Lung (tissue), 12 donors: ENCODE results near the gene BMAL1. TPM values are rescaled to one million over a fixed set of nuclear protein-coding genes. Genes with fewer than 3 reads are reported as not detected.

Experiments used
- ATAC-seq: fragments of 200-7000 bp; cut with Tn5 transposase; one replicate; pipeline ENCODE4 v1.9.1; 2020; ENCODE audit warnings: moderate number of reproducible peaks; ENCODE audit not compliant: insufficient read depth, low FRiP score
- DNase-seq, 3 donors: peaks; one replicate each; pipeline ENCODE4 v3.0.0-alpha.2; 2013 to 2017
- H3K27ac ChIP-seq, 2 donors: one replicate each; pipeline ENCODE4 v1.5.1; 2013; ENCODE audit warnings: mild to moderate bottlenecking in 2 of 2, moderate library complexity in 2 of 2, control low read depth in 1 of 2, inconsistent platforms in 1 of 2, low read depth in 1 of 2, low read length in 1 of 2
- H3K27me3 ChIP-seq, 3 donors: one replicate each; pipeline ENCODE4 v1.5.1; 2013; ENCODE audit warnings: low read length in 2 of 3; ENCODE audit not compliant: control insufficient read depth in 3 of 3, insufficient read depth in 3 of 3
- H3K36me3 ChIP-seq, 4 donors: one replicate each; pipeline ENCODE4 v1.5.1; 2013; ENCODE audit warnings: low read length in 4 of 4, mild to moderate bottlenecking in 1 of 4, moderate library complexity in 1 of 4; ENCODE audit not compliant: control insufficient read depth in 4 of 4, insufficient read depth in 4 of 4
- H3K4me1 ChIP-seq, 5 donors: one replicate each; pipeline ENCODE4 v1.5.1; 2013; ENCODE audit warnings: low read length in 5 of 5, mild to moderate bottlenecking in 2 of 5, moderate library complexity in 1 of 5; ENCODE audit not compliant: control insufficient read depth in 5 of 5, insufficient read depth in 5 of 5
- H3K4me3 ChIP-seq: one replicate; pipeline ENCODE4 v1.5.1; 2013; ENCODE audit warnings: mild to moderate bottlenecking, control low read depth, moderate library complexity
- H3K9ac ChIP-seq, 2 donors: one replicate each; pipeline ENCODE4 v1.5.1; 2013; ENCODE audit warnings: low read length in 2 of 2, control low read depth in 1 of 2; ENCODE audit not compliant: insufficient read depth in 1 of 2
- H3K9me3 ChIP-seq, 4 donors: one replicate each; pipeline ENCODE4 v1.5.1; 2013; ENCODE audit warnings: low read length in 3 of 4, mild to moderate bottlenecking in 1 of 4, moderate library complexity in 1 of 4; ENCODE audit not compliant: control insufficient read depth in 4 of 4, insufficient read depth in 3 of 4
- WGBS, 2 donors: extraction: QIAGEN DNeasy Blood & Tissue Kit; methylation state at CpG; one replicate each; pipeline ENCODE4 v1.1.7; 2013; 5-methylcytosine and 5-hydroxymethylcytosine counted together
- polyA plus RNA-seq, 2 donors: library from polyadenylated mRNA; stranded (reverse); fragments of 200-250 nt; gene quantifications; one replicate each; pipeline ENCODE4 v1.2.1, GENCODE V29; 2013
- total RNA-seq, 2 donors: library from RNA; depleted of rRNA in 1 of 2; stranded (reverse); fragments of >200 nt in 1 of 2; gene quantifications; one replicate each; pipeline ENCODE4 v1.2.1, GENCODE V29; 2014 to 2021
- TF ChIP-seq, protein P1 (sequence below): IDR thresholded peaks from 2 replicates; pipeline ENCODE4 v1.5.1; 2012; ENCODE audit warnings: mild to moderate bottlenecking; ENCODE audit errors: control extremely low read depth, extremely low read depth
- donor health status: control.
- donor health status: control.
- donor health status: Bipolar disorder and iron deficiency.
- donor health status: healthy.
- donor health status: DM: yes; HTN: yes; CAD: no.

BMAL1 gene
- total and polyA plus RNA-seq, 4 donors: 13.4 to 38.0 (median 26.2) TPM

GRCh38 chr11:13343931-13344717, 66.5 kb downstream of the BMAL1 start:
- Histone ChIP-seq H3K27me3 (no peaks in the 10 kb centered on the region), H3K9ac (no peak overlapping the region), H3K36me3 (peaks cover 0 to 2% (median 0%) of the 10 kb centered on the region in 4 donors), H3K4me3 (no peak overlapping the region), H3K9me3 (no peaks in the 10 kb centered on the region), H3K27ac (no peak overlapping the region), H3K4me1 (peaks cover 0 to 20% (median 8%) of the 10 kb centered on the region in 5 donors)
- TF ChIP-seq, protein P1, sequence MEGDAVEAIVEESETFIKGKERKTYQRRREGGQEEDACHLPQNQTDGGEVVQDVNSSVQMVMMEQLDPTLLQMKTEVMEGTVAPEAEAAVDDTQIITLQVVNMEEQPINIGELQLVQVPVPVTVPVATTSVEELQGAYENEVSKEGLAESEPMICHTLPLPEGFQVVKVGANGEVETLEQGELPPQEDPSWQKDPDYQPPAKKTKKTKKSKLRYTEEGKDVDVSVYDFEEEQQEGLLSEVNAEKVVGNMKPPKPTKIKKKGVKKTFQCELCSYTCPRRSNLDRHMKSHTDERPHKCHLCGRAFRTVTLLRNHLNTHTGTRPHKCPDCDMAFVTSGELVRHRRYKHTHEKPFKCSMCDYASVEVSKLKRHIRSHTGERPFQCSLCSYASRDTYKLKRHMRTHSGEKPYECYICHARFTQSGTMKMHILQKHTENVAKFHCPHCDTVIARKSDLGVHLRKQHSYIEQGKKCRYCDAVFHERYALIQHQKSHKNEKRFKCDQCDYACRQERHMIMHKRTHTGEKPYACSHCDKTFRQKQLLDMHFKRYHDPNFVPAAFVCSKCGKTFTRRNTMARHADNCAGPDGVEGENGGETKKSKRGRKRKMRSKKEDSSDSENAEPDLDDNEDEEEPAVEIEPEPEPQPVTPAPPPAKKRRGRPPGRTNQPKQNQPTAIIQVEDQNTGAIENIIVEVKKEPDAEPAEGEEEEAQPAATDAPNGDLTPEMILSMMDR: peak; percentile 73
- 72 to 77% methylated on average over 10 of the region's 10 CpGs for WGBS, 2 donors
- peak; percentile 76 to 83 (median 80) for DNase-seq
- ATAC-seq: peak; percentile 59

DNA sequence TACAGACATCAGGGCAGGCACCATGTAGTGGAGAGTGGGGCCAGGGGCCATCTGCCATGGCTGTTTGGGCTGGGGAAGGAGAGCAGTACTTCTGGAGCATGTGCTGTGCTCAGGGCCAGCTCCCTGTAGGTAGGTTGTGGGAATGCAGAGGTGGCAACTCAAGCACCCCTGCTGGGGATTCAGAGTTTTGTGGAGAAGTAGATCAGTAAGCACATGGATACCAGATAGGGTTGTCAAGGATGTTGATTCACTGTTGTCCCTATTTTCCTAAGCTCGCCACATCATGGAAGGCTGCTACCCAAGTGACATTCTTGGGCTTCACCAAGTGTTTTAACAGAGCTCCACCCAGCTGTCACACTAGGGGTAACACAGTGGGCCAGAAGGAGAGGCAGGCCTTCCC, 67.2 kb downstream of the BMAL1 start:
- Histone ChIP-seq H3K27ac (no peak overlapping the region), H3K36me3 (peaks cover 0 to 2% (median 0%) of the 10 kb centered on the region in 4 donors), H3K9me3 (no peaks in the 10 kb centered on the region), H3K4me1 (peaks cover 0 to 15% (median 3%) of the 10 kb centered on the region in 5 donors), H3K9ac (no peak overlapping the region), H3K4me3 (no peak overlapping the region), H3K27me3 (no peaks in the 10 kb centered on the region)
- 92 to 96% methylated on average over 1 of the region's 1 CpG for WGBS, 2 donors
- no peak for ATAC-seq
- no peak for DNase-seq
- TF ChIP-seq, protein P1: no peak

DNA sequence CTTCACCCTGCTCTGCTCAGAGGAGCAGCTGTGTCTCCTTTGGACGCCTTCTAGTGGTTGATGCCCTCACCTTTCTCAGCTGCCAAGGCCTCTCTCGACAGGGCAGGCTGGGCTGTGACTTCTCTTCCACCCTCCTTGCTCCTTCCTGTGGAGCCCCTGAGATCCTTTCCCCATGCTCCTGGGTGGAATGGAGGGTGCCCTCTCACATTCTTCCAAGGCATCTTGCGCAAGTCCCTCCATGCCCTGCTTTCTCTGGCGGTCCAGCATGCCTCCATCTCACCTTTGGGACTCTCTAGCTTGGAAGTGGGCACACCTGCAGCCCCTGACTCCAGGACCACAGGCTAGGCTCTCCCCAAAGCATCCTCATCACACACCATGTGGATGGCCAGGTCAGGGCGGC, 68.9 kb downstream of the BMAL1 start:
- DNase-seq (no peak), ATAC-seq (no peak)
- H3K9me3 ChIP-seq: no peaks in the 10 kb centered on the region
- H3K27ac ChIP-seq: no peak overlapping the region
- H3K36me3 ChIP-seq: peaks cover 0 to 3% (median 0%) of the 10 kb centered on the region in 4 donors
- H3K4me3 ChIP-seq: no peak overlapping the region
- peaks cover 0 to 10% (median 0%) of the 10 kb centered on the region in 5 donors for H3K4me1 ChIP-seq
- WGBS, 2 donors: 89 to 99% methylated on average over 5 of the region's 5 CpGs
- TF ChIP-seq, protein P1: no peak
- no peaks in the 10 kb centered on the region for H3K27me3 ChIP-seq
- H3K9ac ChIP-seq: no peak overlapping the region
